OCI-LY7 (cell line): ENCODE results near the gene PRR14L. TPM values are rescaled to one million over a fixed set of nuclear protein-coding genes. Genes with fewer than 3 reads are reported as not detected.

Experiments used
- BruUV-seq: library from RNA; stranded (reverse); fragments of 400-500 nt; replicated peaks from 2 replicates; lab custom pipeline; 2021; lab: Mats Ljungman, UMichigan
- CTCF ChIA-PET: fragments of 300-600 bp; sonication (Branson Sonifier 250); formaldehyde crosslinking; loops from one replicate; lab custom pipeline; 2022; ENCODE audit warnings: antibody characterized with exemption; ENCODE audit not compliant: unreplicated experiment; lab: Charles Lee
- POLR2A ChIA-PET: fragments of 300-600 bp; sonication (Branson Sonifier 250); formaldehyde crosslinking; loops from one replicate; lab custom pipeline; 2022; ENCODE audit warnings: antibody characterized with exemption; lab: Charles Lee
- DNase-seq: peaks from one replicate; pipeline ENCODE4 v3.0.0-alpha.2; 2015; ENCODE audit warnings: low spot score
- H2AFZ ChIP-seq: fragments of 200-600 bp; sonication (generic), shearing (Covaris generic); 2 replicates; pipeline ENCODE4 v1.6.1; 2014; ENCODE audit warnings: mild to moderate bottlenecking, antibody characterized with exemption, low read length, moderate library complexity
- H3K27ac ChIP-seq: fragments of 200-600 bp; sonication (generic); 2 replicates; pipeline ENCODE4 v1.5.1; 2014; ENCODE audit warnings: mixed run types, low read depth, mild to moderate bottlenecking, moderate library complexity, low read length, inconsistent platforms; ENCODE audit not compliant: poor library complexity, severe bottlenecking
- H3K36me3 ChIP-seq: fragments of 200-600 bp; sonication (generic); 2 replicates; pipeline ENCODE4 v1.6.1; 2014; ENCODE audit warnings: mild to moderate bottlenecking, antibody characterized with exemption, low read length, moderate library complexity, mixed read lengths; ENCODE audit not compliant: insufficient read depth
- H3K4me1 ChIP-seq: fragments of 200-600 bp; sonication (generic); 2 replicates; pipeline ENCODE4 v1.5.1; 2014; ENCODE audit warnings: mild to moderate bottlenecking, low read length; ENCODE audit not compliant: insufficient read depth, poor library complexity, severe bottlenecking
- H3K4me2 ChIP-seq: fragments of 200-600 bp; sonication (generic); 2 replicates; pipeline ENCODE4 v1.6.1; 2014; ENCODE audit warnings: mild to moderate bottlenecking, low read length
- H3K4me3 ChIP-seq: fragments of 200-600 bp; sonication (generic); 2 replicates; pipeline ENCODE4 v1.5.1; 2014; ENCODE audit warnings: mild to moderate bottlenecking, low read depth, low read length; ENCODE audit not compliant: poor library complexity, severe bottlenecking
- H3K79me2 ChIP-seq: fragments of 200-600 bp; sonication (generic); 2 replicates; pipeline ENCODE4 v1.6.1; 2016; ENCODE audit warnings: low read depth, mild to moderate bottlenecking, low read length, moderate library complexity, mixed read lengths; ENCODE audit not compliant: insufficient read depth
- H3K9me2 ChIP-seq: fragments of 200-600 bp; sonication (generic); 2 replicates; pipeline ENCODE4 v1.6.1; 2016; ENCODE audit warnings: mild to moderate bottlenecking, low read length, mixed read lengths; ENCODE audit not compliant: insufficient read depth
- H3K9me3 ChIP-seq: fragments of 200-600 bp; sonication (generic); 2 replicates; pipeline ENCODE4 v1.6.1; 2014; ENCODE audit warnings: mild to moderate bottlenecking, mixed run types, low read length, mixed read lengths
- H4K20me1 ChIP-seq: fragments of 200-600 bp; sonication (generic); 2 replicates; pipeline ENCODE4 v1.6.1; 2014; ENCODE audit warnings: mild to moderate bottlenecking, antibody characterized with exemption, low read length, moderate library complexity, mixed read lengths; ENCODE audit not compliant: insufficient read depth
- CTCF ChIP-seq: fragments of 200-600 bp; sonication (generic); conservative IDR thresholded peaks from 2 replicates; pipeline ENCODE4 v1.5.1; 2014; ENCODE audit warnings: mild to moderate bottlenecking, antibody characterized with exemption, low read length, moderate library complexity, mixed read lengths
- EZH2phosphoT487 ChIP-seq: fragments of 200-600 bp; sonication (generic); IDR thresholded peaks from 2 replicates; pipeline ENCODE4 v1.6.1; 2018; ENCODE audit warnings: low read depth, borderline replicate concordance, mild to moderate bottlenecking, mixed run types, antibody characterized with exemption, low read length, moderate library complexity, mixed read lengths
- intact Hi-C: fragments of 100-400 bp; cut with micrococcal nuclease; formaldehyde crosslinking; loops from one replicate; pipeline ENCODE4 v1.10.0; 2022; ENCODE audit not compliant: unreplicated experiment
- total RNA-seq, 2 experiments: library from RNA; depleted of rRNA in 1 of 2; stranded (reverse); fragments of >200 nt in 1 of 2; shearing (Covaris generic) in 1 of 2; gene quantifications; 2 replicates each; pipeline ENCODE4 v1.2.3, GENCODE V29; 2014 to 2022

PRR14L gene
- total RNA-seq, 2 experiments from 2014 or later, result 21.9 to 51.1 TPM

- ChIA-PET POLR2A (interaction anchor here (0.5 kb wide), 1 partner anchor 167 kb away, joined by 3 read pairs; no protein-coding TSS in a partner anchor), CTCF (no interaction called here)
- H3K36me3 ChIP-seq, result peaks cover 89% of the 10 kb centered on the region
These were observed 57.6 kb downstream of the PRR14L start for GRCh38 chr22:31692186-31692886.

GRCh38 chr22:31691408-31691807 is 58.5 kb downstream of the PRR14L start:
- ChIA-PET CTCF (no interaction called here), POLR2A (no interaction called here)
- no peaks in the 10 kb centered on the region for H4K20me1 ChIP-seq
- DNase-seq, result no peak
- H3K79me2 ChIP-seq, result no peaks in the 10 kb centered on the region
- BruUV-seq, result no TSS peak
- no peaks in the 10 kb centered on the region for H3K9me3 ChIP-seq
- peaks cover 89% of the 10 kb centered on the region for H3K36me3 ChIP-seq
- H3K27ac ChIP-seq, result no peak overlapping the region
- H3K9me2 ChIP-seq, result no peaks in the 10 kb centered on the region
- TF ChIP-seq EZH2phosphoT487 (no peak), CTCF (no peak)
- intact Hi-C loops, result no loop called here
- no peaks in the 10 kb centered on the region for H3K4me1 ChIP-seq
- no peak overlapping the region for H2AFZ ChIP-seq
- no peak overlapping the region for H3K4me2 ChIP-seq
- H3K4me3 ChIP-seq, result no peak overlapping the region

More at GRCh38 chr22:31692186-31692886, 57.6 kb downstream of the PRR14L start:
- H4K20me1 ChIP-seq, result no peaks in the 10 kb centered on the region
- no peaks in the 10 kb centered on the region for H3K9me2 ChIP-seq
- no peak overlapping the region for H3K4me3 ChIP-seq
- H3K4me1 ChIP-seq, result no peaks in the 10 kb centered on the region
- intact Hi-C loops, result no loop called here
- no peak overlapping the region for H3K27ac ChIP-seq
- no TSS peak for BruUV-seq
- no peak for DNase-seq
- H2AFZ ChIP-seq, result no peak overlapping the region
- no peak for TF ChIP-seq CTCF
- TF ChIP-seq EZH2phosphoT487, result no peak
- no peaks in the 10 kb centered on the region for H3K79me2 ChIP-seq
- no peak overlapping the region for H3K4me2 ChIP-seq
- no peaks in the 10 kb centered on the region for H3K9me3 ChIP-seq
